Measurements from ENCODE around the gene SLC22A15.

SLC22A15 gene

GRCh38 chr1:116105996-116106395 lies 129.7 kb downstream of the SLC22A15 start:
- DNase-seq: no peak

- DNase-seq: no peak
These were observed 130.3 kb downstream of the SLC22A15 start for GRCh38 chr1:116106646-116107045.

- DNase-seq: no peak
These were observed 131.1 kb downstream of the SLC22A15 start for GRCh38 chr1:116107371-116107770.

GRCh38 chr1:116110567-116111523 lies 134.5 kb downstream of the SLC22A15 start, which contains the start of gene MAB21L3:
Gene MAB21L3 (plus strand): TSS chr1:116111399. CDS start chr1:116112616, 1,217 bp downstream.
- no peak for DNase-seq

GRCh38 chr1:116111524-116112021 lies 135.3 kb downstream of the SLC22A15 start:
- no peak for DNase-seq

- DNase-seq: no peak
These were observed 136.3 kb downstream of the SLC22A15 start for GRCh38 chr1:116112388-116113140.

- DNase-seq: no peak
These were observed 137.3 kb downstream of the SLC22A15 start for GRCh38 chr1:116113615-116114014.

GRCh38 chr1:116115476-116116439 lies 139.4 kb downstream of the SLC22A15 start:
- DNase-seq: no peak

- no peak for DNase-seq
These were observed 142.2 kb downstream of the SLC22A15 start for GRCh38 chr1:116118471-116118870.

Measured in NCI-H2171 treated with DMSO at 0.1 percent for 48 hours (cell line).